ENCODE results near the gene TNS1.

GRCh38 chr2:217792626-217793527 lies 209.9 kb downstream of the TNS1 start:
- TF ChIP-seq E2F4 (IDR thresholded peaks at IDR 0.05; ENCODE audit: low read depth, low read length), result no peak
- no peak for TF ChIP-seq TARDBP (IDR thresholded peaks at IDR 0.05; ENCODE audit: borderline replicate concordance)
- TF ChIP-seq USF2 (IDR thresholded peaks at IDR 0.05; ENCODE audit: borderline replicate concordance, low read depth, low read length), result no peak
- TF ChIP-seq SMC3 (IDR thresholded peaks at IDR 0.05; ENCODE audit: borderline replicate concordance, low read length), result no peak
- TF ChIP-seq CTCF (IDR thresholded peaks at IDR 0.05 in 2 of 3, conservative IDR thresholded peaks at IDR 0.05 in 1 of 3; ENCODE audit: control insufficient read depth in 2 of 3, extremely low read depth in 1 of 3, insufficient read depth in 1 of 3, low read depth in 3 of 3, low read length in 3 of 3), result no peak
- no peak for TF ChIP-seq POU2F2 (IDR thresholded peaks at IDR 0.05; ENCODE audit: borderline replicate concordance, low read depth, low read length)
- no peak for TF ChIP-seq NBN (IDR thresholded peaks at IDR 0.05)
- no peak for TF ChIP-seq RAD51 (IDR thresholded peaks at IDR 0.05)
- TF ChIP-seq MYC (IDR thresholded peaks at IDR 0.05; ENCODE audit: insufficient read depth, insufficient read length, insufficient replicate concordance, low read length, severe bottlenecking), result no peak
- TF ChIP-seq REST (IDR thresholded peaks at IDR 0.05; ENCODE audit: low read depth, low read length), result no peak
